KG1 (cell line): ENCODE measurements around the gene DMRTA1.
A peak's percentile ranks its signal among the peaks of the same experiment; 100 is the strongest.
"Not testable (repeated sequence)": the region's sequence is repeated elsewhere in the genome, so short reads cannot be mapped to it uniquely, and the experiment has no call there.

ENCODE experiments used
- DNase-seq: peaks from one replicate; lab custom pipeline; 2025; lab: John Stamatoyannopoulos, UW

The DMRTA1 gene

DNA sequence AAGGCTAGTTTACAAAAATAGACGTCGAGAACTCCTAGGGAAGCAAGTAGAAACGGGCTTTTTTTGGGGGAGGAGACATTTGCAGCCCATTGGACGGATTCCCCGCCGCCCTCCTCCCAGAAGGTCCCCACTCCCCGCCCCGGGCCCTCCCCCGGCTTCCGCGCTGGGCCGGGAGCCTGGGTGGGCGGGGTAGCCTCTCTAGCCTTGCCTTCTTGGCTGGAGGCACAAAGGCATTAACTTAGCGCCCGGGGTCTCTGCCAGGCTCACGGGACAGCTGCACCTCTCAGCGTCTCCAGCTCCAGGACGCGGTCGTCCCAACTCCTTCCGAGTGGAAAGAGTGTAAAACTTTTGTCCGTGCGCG lies at the start of gene DMRTA1:
TSS of gene DMRTA1 (plus strand) at position 236 of the 361 bp plus-strand sequence. CDS start 242 bp downstream, outside the sequence.
- no peak for DNase-seq

DNA sequence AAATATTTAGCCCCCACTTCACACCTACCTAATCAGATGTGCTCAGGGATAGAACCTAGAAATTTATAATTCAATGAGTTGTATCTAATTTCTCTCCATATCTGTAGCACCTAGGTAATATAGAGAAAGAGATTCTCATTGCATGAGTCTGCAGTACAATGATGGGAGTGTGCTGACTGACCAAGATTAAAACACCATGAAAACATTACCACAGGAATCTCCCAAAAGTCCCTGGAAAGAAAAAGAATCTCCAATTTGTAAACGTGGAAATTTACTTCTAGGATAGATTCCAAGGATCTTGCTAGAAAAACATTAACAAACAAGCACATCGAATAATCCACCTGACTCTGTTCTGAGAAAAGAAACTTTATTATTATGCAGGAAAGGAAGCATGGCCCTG lies 45.0 kb upstream of the DMRTA1 start:
- no peak for DNase-seq

- no peak for DNase-seq
These were observed 40.6 kb upstream of the DMRTA1 start for GRCh38 chr9:22405869-22406659.

- no peak for DNase-seq
These were observed 32.7 kb upstream of the DMRTA1 start for GRCh38 chr9:22413884-22414283.

- no peak for DNase-seq
These were observed 30.5 kb upstream of the DMRTA1 start for GRCh38 chr9:22415941-22416691.

DNA sequence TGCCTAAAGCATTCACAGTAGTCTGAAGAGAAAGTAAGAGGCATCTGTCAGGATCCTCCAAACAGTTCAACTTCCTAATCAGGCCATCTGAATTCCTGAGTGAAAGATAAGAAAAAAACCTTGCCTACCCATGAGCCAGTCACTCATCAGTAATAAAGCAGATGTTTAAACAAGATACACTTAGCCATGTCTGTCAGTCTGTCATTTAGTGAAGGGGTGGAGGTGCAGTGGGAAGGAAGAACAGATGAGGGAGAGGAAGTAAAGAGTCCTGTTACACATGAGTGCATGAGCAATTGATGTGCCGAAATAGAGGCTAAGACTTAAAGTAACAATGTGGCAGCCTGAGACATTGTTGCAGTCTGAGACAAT lies 29.9 kb upstream of the DMRTA1 start:
- DNase-seq: no peak

GRCh38 chr9:22423566-22423965 lies 23.1 kb upstream of the DMRTA1 start:
- no peak for DNase-seq

DNA sequence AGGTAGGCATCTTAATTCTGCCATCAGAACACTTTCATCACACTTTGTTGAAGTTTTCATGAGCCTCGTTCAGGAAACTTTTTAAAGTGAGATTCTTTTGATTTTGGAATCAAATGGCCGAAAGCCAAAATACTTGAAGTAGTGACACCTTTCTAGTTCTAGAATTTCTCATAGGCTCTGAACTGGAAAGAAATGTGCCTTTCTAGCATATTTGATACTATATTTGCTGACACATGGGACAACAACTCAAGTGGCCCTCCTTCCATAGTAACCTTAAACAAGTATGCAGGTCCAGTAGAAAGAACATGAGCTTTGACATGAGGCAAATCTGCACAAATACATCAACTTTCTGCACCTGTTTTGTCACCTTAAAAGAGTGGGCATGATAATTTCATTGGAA lies 22.0 kb upstream of the DMRTA1 start:
- no peak for DNase-seq

GRCh38 chr9:22425551-22425950 lies 21.1 kb upstream of the DMRTA1 start:
- no peak for DNase-seq

GRCh38 chr9:22427226-22427880 lies 19.3 kb upstream of the DMRTA1 start:
- DNase-seq: no peak

DNA sequence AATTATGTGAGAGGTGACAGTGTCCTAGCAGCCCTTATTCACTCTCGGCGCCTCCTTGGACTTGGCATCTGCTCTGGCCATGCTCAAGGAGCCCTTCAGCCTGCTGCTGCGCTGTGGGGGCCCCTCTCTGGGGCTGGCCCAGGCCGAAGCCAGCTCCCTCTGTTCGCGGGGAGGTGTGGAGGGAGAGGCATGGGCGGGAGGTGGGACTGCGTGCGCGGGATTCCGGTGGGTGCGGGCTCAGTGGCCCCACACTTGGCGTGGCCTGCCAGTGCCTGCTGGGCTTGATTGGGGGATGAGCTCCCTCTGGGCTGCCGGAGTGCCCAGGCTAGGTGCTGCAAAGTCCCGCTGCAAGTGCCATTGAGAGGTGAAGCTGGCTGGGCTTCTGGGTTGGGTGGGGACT lies 12.9 kb upstream of the DMRTA1 start:
- DNase-seq: no peak

DNA sequence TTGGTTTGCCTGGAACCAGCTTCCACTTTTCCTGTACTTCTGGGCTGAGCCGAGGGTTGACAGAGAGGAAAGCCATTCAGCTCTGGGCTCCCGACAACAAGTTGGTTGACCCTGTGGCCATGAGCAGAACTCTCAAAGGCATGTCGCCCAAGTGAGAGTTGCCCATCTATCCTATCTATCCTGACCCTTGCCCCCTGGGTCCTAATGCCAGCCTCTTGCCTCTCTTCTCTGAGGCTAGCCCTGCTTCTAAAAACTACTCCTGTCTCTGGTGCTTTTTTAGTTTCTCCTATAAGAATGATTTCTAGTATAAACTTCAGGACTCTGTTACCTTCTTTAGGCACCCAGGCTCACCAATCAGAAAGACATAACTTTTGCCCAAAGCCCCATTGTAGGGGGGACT lies 11.4 kb upstream of the DMRTA1 start:
- not testable (repeated sequence) for DNase-seq

DNA sequence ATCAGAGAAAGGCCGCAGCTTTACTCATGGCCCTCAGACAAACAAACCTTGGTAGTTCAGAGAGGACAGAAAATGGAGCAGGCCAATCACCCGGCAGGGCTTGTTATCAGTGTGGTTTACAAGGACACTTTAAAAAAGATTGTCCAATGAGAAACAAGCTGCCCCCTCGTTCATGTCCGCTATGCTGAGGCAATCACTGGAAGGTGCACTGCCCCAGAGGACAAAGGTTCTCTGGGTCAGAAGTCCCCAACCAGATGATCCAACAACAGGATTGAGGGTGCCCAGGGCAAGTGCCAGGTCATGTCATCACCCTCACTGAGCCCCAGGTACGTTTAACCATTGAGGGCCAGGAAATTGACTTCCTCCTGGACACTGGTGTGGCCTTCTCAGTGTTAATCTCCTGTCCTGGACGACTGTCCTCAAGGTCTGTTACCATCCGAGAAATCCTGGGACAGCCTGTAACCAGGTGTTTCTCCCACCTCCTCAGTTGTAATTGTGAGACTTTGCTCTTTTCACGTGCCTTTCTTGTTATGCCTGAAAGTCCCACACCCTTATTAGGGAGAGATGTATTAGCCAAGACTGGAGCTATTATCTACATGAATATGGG lies 9.1 kb upstream of the DMRTA1 start:
- DNase-seq: not testable (repeated sequence)

DNA sequence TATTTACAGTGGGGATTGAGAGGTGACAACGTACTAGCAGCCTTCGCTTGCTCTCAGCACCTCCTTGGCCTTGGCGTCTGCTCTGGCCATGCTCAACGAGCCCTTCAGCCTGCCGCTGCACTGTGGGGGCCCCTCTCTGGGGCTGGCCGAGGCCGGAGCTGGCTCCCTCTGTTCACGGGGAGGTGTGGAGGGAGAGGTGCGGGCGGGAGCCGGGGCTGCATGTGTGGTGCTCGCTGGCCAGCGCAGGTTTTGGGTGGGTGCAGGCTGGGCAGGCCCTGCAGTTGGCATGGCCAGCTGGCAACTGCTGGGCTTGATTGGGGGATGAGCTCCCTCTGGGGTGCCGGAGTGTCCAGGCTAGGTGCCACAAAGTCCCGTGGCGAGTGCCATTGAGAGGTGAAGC lies 5.8 kb upstream of the DMRTA1 start:
- DNase-seq: no peak

DNA sequence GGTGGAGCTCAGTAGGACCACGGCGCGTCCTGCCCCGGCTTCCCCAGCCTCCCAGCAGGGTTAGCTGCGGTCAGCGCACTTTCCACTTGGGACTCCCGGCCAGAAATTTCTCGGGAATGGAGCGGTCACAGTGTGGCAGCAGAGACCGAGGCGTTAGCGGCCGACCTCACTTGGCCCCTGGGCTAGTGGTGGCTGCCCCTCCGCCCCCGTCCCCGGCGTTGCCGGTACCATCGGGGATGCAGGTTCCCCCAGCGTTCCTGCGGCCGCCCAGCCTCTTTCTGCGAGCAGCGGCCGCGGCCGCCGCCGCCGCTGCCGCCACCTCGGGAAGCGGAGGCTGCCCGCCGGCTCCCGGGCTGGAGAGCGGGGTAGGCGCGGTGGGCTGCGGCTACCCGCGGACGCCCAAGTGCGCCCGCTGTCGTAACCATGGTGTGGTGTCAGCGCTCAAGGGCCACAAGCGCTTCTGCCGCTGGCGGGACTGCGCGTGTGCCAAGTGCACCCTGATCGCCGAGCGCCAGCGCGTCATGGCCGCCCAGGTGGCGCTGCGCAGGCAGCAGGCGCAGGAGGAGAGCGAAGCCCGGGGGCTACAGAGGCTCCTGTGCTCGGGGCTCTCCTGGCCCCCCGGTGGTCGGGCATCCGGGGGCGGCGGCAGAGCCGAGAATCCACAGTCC lies 460 bp downstream of the DMRTA1 start:
- DNase-seq: no peak

DNA sequence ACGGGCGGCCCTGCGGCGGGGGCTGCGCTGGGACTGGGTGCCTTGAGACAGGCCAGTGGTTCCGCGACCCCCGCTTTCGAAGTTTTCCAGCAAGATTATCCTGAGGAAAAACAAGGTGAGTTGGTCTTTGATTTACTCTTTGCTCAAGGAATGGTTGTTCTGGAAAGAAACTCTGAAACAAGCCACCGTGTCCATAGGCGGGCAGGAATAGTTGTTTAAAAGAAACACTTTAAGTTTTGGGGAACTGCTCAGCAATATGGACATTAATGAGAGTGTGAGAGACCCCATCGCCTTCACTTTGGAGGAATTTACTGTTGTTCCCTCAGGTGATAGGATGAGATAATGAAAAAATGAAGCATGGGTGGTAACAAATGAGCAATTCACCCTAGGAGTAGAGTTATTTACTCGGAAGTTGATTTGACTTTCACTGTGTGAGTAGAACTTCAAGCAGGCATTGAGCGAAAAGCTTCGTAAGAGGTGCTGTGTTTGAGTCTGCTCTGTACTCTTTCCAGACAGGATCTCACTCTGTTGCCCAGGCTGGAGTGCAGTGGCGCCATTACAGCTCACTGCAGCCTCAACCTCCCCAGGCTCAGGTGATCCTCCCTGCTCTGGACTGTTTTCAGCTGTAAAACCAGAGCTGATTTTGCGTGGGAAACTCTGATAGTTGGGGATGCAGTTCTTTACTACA lies 1.1 kb downstream of the DMRTA1 start:
- DNase-seq: no peak

DNA sequence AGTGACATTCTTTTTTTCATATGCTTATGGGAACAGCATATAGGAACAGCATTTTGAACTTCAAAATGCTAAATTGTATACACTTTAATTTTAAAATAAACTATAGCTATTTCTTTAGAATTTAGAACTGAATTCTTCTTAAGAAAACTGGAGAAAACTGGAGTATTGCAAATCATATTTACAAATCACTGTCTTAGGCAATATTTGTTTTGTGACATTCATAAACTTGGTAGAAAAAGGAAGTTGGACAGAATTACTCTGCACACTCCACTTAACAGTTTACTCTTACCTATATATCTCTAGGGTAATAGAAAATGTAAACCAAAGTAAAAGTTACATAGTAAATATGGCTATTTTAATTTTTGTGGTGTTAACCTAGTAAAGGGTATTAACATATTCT lies 3.1 kb downstream of the DMRTA1 start:
- DNase-seq: no peak

DNA sequence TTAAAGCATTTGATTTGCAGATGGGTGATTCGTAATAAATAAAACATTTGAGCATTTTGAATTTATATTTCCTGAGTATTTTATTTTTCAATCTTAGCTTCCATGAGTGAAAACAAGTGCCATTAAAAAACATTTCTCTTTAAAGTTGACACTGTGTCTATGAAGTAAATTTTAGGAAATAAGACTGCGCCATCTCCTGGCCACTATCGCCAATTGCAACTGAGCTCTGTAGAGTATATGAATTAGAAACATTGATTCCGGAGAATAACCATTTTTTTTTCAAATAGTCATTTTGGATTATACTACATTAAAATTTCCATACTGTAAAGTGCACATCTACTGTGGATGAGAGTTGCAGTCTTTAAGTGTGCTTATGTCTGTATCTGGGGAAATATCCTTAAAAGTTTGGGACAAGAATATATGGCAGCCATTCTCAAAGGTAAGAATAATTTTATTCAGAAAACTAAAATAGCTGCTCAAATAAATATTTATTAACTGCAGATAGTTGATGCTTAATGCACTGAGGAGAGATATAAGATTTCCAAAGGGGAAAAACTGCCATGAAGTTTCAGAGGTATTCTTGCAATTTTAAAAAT lies 5.9 kb downstream of the DMRTA1 start:
- DNase-seq: peak; percentile 72

DNA sequence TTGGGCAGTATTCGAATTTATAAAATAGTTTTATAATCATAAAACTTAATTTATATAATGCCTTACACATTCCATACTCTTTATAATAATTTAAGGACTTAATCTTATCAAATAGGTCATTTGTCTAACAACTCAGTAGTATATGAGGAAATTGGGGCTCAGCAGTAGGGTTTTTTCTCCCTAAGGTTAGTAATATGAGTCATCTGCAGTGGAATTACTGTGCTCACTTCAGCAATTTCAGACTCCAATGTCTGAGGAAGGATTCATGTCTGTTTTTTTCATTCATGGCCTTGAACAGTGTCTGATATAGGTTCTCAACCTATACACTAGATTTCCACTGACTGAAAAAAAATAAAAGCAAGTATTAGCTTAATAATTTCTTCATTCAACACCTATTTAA lies 7.4 kb downstream of the DMRTA1 start:
- no peak for DNase-seq

DNA sequence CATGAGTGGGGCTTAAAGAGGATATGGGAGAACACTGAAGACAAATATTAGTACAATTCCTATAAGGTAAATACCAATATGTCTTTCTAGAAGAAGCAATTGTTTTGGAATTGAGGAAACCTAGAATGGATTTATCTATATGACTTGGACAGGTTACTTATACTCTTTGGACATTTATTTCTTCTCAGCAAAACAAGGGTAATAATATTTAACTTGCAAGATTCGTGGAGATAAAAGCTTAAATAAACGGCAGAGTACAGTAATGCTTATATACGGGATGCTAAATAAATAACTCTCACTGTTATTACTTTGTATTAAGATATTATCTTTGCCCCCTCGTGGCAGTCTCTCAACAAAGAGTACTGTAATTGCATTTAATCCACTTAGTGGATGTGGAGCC lies 8.6 kb downstream of the DMRTA1 start:
- DNase-seq: no peak

- no peak for DNase-seq
These were observed 10.8 kb downstream of the DMRTA1 start for GRCh38 chr9:22457448-22457847.
